GM23338 (cell line): ENCODE results near the gene PDIA4. TPM values are rescaled to one million over a fixed set of nuclear protein-coding genes. Genes with fewer than 3 reads are reported as not detected.
A peak's percentile ranks its signal among the peaks of the same experiment; 100 is the strongest.

ENCODE experiments used
- ATAC-seq: fragments of 200-7000 bp; cut with Tn5 transposase; 3 replicates; pipeline ENCODE4 v1.9.1; 2020
- DNase-seq: peaks from one replicate; pipeline ENCODE4 v3.0.0-alpha.2; 2015; ENCODE audit warnings: low spot score
- H2AFZ ChIP-seq: fragments of 200-600 bp; sonication (generic); 2 replicates; pipeline ENCODE4 v1.8.0; 2016; ENCODE audit warnings: antibody characterized with exemption, mild to moderate bottlenecking, moderate library complexity
- H3F3A ChIP-seq: fragments of 200-600 bp; sonication (generic); replicated peaks from 2 replicates; pipeline ENCODE4 v1.8.0; 2017; ENCODE audit warnings: antibody characterized with exemption, mixed run types, low read depth
- H3K27ac ChIP-seq: fragments of 200-600 bp; sonication (generic); 2 replicates; pipeline ENCODE4 v1.6.1; 2016; ENCODE audit warnings: low read depth
- H3K27me3 ChIP-seq: fragments of 200-600 bp; sonication (generic); 2 replicates; pipeline ENCODE4 v1.8.0; 2016; ENCODE audit warnings: mild to moderate bottlenecking, mixed run types, moderate library complexity; ENCODE audit not compliant: insufficient read depth
- H3K36me3 ChIP-seq: fragments of 200-600 bp; sonication (generic); 2 replicates; pipeline ENCODE4 v1.8.0; 2016; ENCODE audit warnings: mild to moderate bottlenecking; ENCODE audit not compliant: insufficient read depth
- H3K4me1 ChIP-seq: fragments of 200-600 bp; sonication (generic); 2 replicates; pipeline ENCODE4 v1.8.0; 2016; ENCODE audit warnings: mild to moderate bottlenecking, moderate library complexity; ENCODE audit not compliant: insufficient read depth
- H3K4me2 ChIP-seq: fragments of 200-600 bp; sonication (generic); 2 replicates; pipeline ENCODE4 v1.7.1; 2017; ENCODE audit warnings: mixed run types
- H3K4me3 ChIP-seq: fragments of 200-600 bp; sonication (generic); 2 replicates; pipeline ENCODE4 v1.6.1; 2016; ENCODE audit warnings: mixed run types
- H3K79me2 ChIP-seq: fragments of 200-600 bp; sonication (generic); replicated peaks from 2 replicates; pipeline ENCODE4 v1.8.0; 2017; ENCODE audit warnings: mild to moderate bottlenecking; ENCODE audit not compliant: insufficient read depth
- H3K9me2 ChIP-seq: fragments of 200-600 bp; sonication (generic); 2 replicates; pipeline ENCODE4 v1.8.0; 2017; ENCODE audit not compliant: insufficient read depth
- H4K20me1 ChIP-seq: fragments of 200-600 bp; sonication (generic); replicated peaks from 2 replicates; pipeline ENCODE4 v1.8.0; 2017; ENCODE audit warnings: mild to moderate bottlenecking; ENCODE audit not compliant: insufficient read depth
- H3K27ac Mint-ChIP-seq: 2 replicates; pipeline ENCODE4 v1.8.0; 2020; ENCODE audit warnings: inconsistent platforms, mild to moderate bottlenecking, moderate library complexity, mixed read lengths
- H3K27me3 Mint-ChIP-seq: 3 replicates; pipeline ENCODE4 v1.8.0; 2022; ENCODE audit warnings: low read depth, mild to moderate bottlenecking, moderate library complexity, mixed read lengths, inconsistent platforms; ENCODE audit not compliant: insufficient read depth, poor library complexity
- H3K36me3 Mint-ChIP-seq: 3 replicates; pipeline ENCODE4 v1.8.0; 2021; ENCODE audit warnings: low read depth, mild to moderate bottlenecking, inconsistent platforms, moderate library complexity, mixed read lengths
- H3K4me1 Mint-ChIP-seq: 3 replicates; pipeline ENCODE4 v1.8.0; 2020; ENCODE audit warnings: mild to moderate bottlenecking, inconsistent platforms, mixed read lengths
- H3K4me3 Mint-ChIP-seq: 3 replicates; pipeline ENCODE4 v1.8.0; 2021; ENCODE audit warnings: moderate library complexity, mild to moderate bottlenecking, inconsistent platforms, mixed read lengths
- H3K9me3 Mint-ChIP-seq: 3 replicates; pipeline ENCODE4 v1.8.0; 2020; ENCODE audit warnings: moderate library complexity, mild to moderate bottlenecking, inconsistent platforms, mixed read lengths
- CREB1 ChIP-seq: fragments of 250-450 bp; sonication (Bioruptor Pico); IDR thresholded peaks from 2 replicates; pipeline ENCODE4 v1.5.0; 2020; ENCODE audit warnings: low read depth, mild to moderate bottlenecking, moderate library complexity
- EZH2 ChIP-seq: fragments of 200-600 bp; sonication (generic); IDR thresholded peaks from one replicate; pipeline ENCODE4 v1.8.0; 2017; ENCODE audit warnings: antibody characterized with exemption, mild to moderate bottlenecking, low read depth; ENCODE audit not compliant: unreplicated experiment
- EZH2phosphoT487 ChIP-seq: fragments of 200-600 bp; sonication (generic); IDR thresholded peaks from one replicate; pipeline ENCODE4 v1.8.1; 2018; ENCODE audit warnings: antibody characterized with exemption; ENCODE audit not compliant: unreplicated experiment
- JUNB ChIP-seq: IDR thresholded peaks from one replicate; pipeline ENCODE4 v1.6.1; 2016; ENCODE audit warnings: antibody characterized with exemption; ENCODE audit not compliant: unreplicated experiment
- NANOG ChIP-seq: IDR thresholded peaks from 2 replicates; pipeline ENCODE4 v1.6.1; 2016; ENCODE audit warnings: antibody characterized with exemption, borderline replicate concordance
- POLR2AphosphoS5 ChIP-seq: IDR thresholded peaks from 2 replicates; pipeline ENCODE4 v1.6.1; 2016; ENCODE audit warnings: antibody characterized with exemption, low read depth
- STAT1 ChIP-seq: IDR thresholded peaks from one replicate; pipeline ENCODE4 v1.6.1; 2016; ENCODE audit warnings: antibody characterized with exemption; ENCODE audit not compliant: unreplicated experiment
- ZNF114 ChIP-seq: fragments of 250-450 bp; sonication (Bioruptor Pico); IDR thresholded peaks from 2 replicates; pipeline ENCODE4 v1.5.0; 2020; ENCODE audit warnings: mild to moderate bottlenecking, moderate library complexity
- ZNF331 ChIP-seq: fragments of 250-450 bp; sonication (Bioruptor Pico); IDR thresholded peaks from 2 replicates; pipeline ENCODE4 v1.5.0; 2020; ENCODE audit warnings: low read depth, mild to moderate bottlenecking, moderate library complexity
- ZNF462 ChIP-seq: fragments of 250-450 bp; sonication (Bioruptor Pico); IDR thresholded peaks from 2 replicates; pipeline ENCODE4 v1.5.0; 2020; ENCODE audit warnings: mild to moderate bottlenecking, moderate library complexity
- polyA plus RNA-seq: library from polyadenylated mRNA; unstranded; fragments of >200 nt; fragmentation: Nextera tagmentation; extraction: Ambion mirVana; gene quantifications from 2 replicates; pipeline ENCODE4 v1.2.1, GENCODE V29; 2016
- total RNA-seq: library from RNA; depleted of rRNA; stranded (reverse); fragments of >200 nt; shearing (Covaris generic); gene quantifications from 2 replicates; pipeline ENCODE4 v1.2.3, GENCODE V29; 2014
- TF ChIP-seq, protein P1 (sequence below): IDR thresholded peaks from 2 replicates; pipeline ENCODE4 v1.6.1; 2016; ENCODE audit warnings: antibody characterized with exemption
- TF ChIP-seq, protein P2 (sequence below), 2 experiments: fragments of 200-600 bp in 1 of 2; sonication (generic) in 1 of 2; conservative IDR thresholded peaks; 2 replicates each; pipeline versions ENCODE4 v1.5.1 to v1.6.1; 2016 to 2017; ENCODE audit warnings: antibody characterized with exemption in 2 of 2, low read depth in 2 of 2, mild to moderate bottlenecking in 2 of 2, moderate library complexity in 1 of 2
- TF ChIP-seq, protein P3 (sequence below): IDR thresholded peaks from one replicate; pipeline ENCODE4 v1.6.1; 2018; ENCODE audit warnings: antibody characterized with exemption; ENCODE audit not compliant: unreplicated experiment

Gene PDIA4
- total and polyA plus RNA-seq, 2 experiments from 2014 or later = 196 to 332 TPM

GRCh38 chr7:149072438-149072775, 44.1 kb upstream of the PDIA4 start:
- ATAC-seq (no peak), DNase-seq (no peak)
- Histone ChIP-seq H3K79me2 (peaks cover 17% of the 10 kb centered on the region), H3F3A (peaks cover 39% of the 10 kb centered on the region), H3K27ac (peak overlapping the region; percentile 92), H3K4me3 (no peak overlapping the region), H3K27me3 (no peaks in the 10 kb centered on the region), H3K4me1 (no peaks in the 10 kb centered on the region; the same call in 1 of the 2 replicates), H3K4me2 (peak overlapping the region; percentile 63; the same call in 1 of the 2 replicates), H3K36me3 (peaks cover 37% of the 10 kb centered on the region), H2AFZ (no peak overlapping the region; the same call in 1 of the 2 replicates), H3K9me2 (no peaks in the 10 kb centered on the region; the same call in 1 of the 2 replicates), H4K20me1 (peaks cover 3% of the 10 kb centered on the region)
- Mint-ChIP-seq H3K27ac (no peak overlapping the region; the same call in 1 of the 2 replicates), H3K4me1 (0 out of 3 replicates have a peak, but pooled peaks cover 5% of the 10 kb centered on the region), H3K27me3 (peaks cover 5% of the 10 kb centered on the region), H3K36me3 (peaks cover 59% of the 10 kb centered on the region), H3K4me3 (no peak overlapping the region), H3K9me3 (no peaks in the 10 kb centered on the region; the same call in 2 of the 3 replicates)
- TF ChIP-seq, protein P1, sequence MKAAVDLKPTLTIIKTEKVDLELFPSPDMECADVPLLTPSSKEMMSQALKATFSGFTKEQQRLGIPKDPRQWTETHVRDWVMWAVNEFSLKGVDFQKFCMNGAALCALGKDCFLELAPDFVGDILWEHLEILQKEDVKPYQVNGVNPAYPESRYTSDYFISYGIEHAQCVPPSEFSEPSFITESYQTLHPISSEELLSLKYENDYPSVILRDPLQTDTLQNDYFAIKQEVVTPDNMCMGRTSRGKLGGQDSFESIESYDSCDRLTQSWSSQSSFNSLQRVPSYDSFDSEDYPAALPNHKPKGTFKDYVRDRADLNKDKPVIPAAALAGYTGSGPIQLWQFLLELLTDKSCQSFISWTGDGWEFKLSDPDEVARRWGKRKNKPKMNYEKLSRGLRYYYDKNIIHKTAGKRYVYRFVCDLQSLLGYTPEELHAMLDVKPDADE = no peak
- TF ChIP-seq EZH2phosphoT487 = no peak
- no peak for TF ChIP-seq ZNF114
- TF ChIP-seq, protein P2, sequence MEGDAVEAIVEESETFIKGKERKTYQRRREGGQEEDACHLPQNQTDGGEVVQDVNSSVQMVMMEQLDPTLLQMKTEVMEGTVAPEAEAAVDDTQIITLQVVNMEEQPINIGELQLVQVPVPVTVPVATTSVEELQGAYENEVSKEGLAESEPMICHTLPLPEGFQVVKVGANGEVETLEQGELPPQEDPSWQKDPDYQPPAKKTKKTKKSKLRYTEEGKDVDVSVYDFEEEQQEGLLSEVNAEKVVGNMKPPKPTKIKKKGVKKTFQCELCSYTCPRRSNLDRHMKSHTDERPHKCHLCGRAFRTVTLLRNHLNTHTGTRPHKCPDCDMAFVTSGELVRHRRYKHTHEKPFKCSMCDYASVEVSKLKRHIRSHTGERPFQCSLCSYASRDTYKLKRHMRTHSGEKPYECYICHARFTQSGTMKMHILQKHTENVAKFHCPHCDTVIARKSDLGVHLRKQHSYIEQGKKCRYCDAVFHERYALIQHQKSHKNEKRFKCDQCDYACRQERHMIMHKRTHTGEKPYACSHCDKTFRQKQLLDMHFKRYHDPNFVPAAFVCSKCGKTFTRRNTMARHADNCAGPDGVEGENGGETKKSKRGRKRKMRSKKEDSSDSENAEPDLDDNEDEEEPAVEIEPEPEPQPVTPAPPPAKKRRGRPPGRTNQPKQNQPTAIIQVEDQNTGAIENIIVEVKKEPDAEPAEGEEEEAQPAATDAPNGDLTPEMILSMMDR (conservative IDR thresholded peaks at IDR 0.05; ENCODE audit: low read depth in 2 of 2) = no peak
- no peak for TF ChIP-seq ZNF462 (CRISPR knock-in tag)
- TF ChIP-seq, protein P3, sequence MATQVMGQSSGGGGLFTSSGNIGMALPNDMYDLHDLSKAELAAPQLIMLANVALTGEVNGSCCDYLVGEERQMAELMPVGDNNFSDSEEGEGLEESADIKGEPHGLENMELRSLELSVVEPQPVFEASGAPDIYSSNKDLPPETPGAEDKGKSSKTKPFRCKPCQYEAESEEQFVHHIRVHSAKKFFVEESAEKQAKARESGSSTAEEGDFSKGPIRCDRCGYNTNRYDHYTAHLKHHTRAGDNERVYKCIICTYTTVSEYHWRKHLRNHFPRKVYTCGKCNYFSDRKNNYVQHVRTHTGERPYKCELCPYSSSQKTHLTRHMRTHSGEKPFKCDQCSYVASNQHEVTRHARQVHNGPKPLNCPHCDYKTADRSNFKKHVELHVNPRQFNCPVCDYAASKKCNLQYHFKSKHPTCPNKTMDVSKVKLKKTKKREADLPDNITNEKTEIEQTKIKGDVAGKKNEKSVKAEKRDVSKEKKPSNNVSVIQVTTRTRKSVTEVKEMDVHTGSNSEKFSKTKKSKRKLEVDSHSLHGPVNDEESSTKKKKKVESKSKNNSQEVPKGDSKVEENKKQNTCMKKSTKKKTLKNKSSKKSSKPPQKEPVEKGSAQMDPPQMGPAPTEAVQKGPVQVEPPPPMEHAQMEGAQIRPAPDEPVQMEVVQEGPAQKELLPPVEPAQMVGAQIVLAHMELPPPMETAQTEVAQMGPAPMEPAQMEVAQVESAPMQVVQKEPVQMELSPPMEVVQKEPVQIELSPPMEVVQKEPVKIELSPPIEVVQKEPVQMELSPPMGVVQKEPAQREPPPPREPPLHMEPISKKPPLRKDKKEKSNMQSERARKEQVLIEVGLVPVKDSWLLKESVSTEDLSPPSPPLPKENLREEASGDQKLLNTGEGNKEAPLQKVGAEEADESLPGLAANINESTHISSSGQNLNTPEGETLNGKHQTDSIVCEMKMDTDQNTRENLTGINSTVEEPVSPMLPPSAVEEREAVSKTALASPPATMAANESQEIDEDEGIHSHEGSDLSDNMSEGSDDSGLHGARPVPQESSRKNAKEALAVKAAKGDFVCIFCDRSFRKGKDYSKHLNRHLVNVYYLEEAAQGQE = no peak
- no peak for TF ChIP-seq JUNB
- TF ChIP-seq EZH2 = no peak
- TF ChIP-seq NANOG = no peak
- TF ChIP-seq CREB1 (CRISPR knock-in tag) = no peak
- TF ChIP-seq POLR2AphosphoS5 = no peak
- TF ChIP-seq ZNF331 (CRISPR knock-in tag) = no peak
- no peak for TF ChIP-seq STAT1
